Middle frontal gyrus (tissue), 1 donor: ENCODE data around the gene AGPS.

Experiments used
- DNase-seq: peaks from one replicate; pipeline ENCODE4 v3.0.0-alpha.2; 2015; ENCODE audit warnings: low spot score; ENCODE audit errors: extremely low spot score

Gene AGPS

DNA sequence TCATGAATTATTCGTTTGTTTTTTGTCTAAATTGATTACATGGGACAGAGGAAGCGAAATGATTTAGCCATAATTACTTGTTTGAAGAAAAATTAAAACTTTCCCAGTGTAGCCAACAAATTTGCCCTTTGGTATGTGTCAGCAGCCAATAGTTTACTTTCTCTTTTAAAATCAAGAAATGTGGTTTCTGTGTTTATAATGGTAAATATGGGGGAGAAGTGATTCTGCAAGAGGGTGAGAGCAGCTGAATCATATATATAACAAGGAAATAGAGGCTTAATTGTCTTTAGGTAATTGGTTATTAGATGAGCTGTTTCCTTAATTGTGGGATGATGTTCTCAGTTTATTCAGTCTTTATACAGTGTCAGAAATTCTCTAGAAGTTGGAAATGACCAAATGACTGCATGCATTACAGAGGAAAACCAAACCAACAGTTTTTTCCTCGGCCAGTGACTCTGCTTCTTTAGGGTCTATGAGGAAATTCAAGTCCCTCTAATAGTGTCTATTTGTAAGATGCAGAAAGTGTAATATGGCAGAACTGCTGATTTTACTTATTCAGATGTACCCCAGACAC is 132.9 kb downstream of the AGPS start:
- DNase-seq: no peak

DNA sequence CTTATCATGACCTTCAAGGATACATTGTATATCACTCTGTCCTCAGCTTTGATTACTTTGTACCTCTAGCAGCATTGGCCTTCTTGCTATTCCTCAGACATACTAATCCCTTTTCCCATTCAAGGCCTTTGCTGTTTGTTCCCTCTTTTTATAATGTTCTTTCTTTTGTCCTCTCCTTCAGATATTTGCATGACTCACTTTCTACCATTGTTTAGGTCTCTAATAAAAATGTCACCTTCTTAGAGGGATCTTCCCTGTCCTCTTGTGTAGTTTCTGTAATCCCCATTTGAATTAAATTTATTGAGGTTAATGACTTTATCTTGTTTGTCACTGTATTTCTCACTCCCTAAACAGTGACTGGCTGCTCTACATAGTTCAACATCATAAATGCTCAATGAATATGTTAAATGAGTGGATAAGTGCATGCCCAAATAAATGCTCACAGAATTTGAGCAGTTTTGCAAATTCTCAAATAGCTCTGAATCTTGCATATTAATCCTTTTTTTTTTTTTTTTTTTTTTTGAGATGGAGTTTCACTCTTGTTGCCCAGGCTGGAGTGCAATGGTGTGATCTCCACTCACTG is 135.9 kb downstream of the AGPS start:
- no peak for DNase-seq

DNA sequence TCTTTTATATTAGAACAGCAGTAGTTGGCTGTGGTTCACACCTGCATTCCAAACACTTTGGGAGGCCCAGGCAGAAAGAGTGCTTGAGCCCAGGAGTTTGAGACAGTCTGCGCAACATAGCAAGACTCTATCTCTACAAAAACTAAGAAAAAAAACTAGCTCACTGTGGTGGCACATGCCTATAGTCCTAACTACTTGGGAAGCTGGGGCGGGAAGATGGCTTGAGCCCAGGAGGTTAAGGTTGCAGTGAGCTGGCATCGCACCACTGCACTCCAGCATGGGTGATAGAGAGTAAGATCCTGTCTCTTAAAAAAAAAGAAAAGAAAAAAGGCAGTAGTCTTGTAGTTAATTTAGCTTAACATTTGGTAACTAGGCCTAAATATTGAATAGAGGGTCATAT is 136.6 kb downstream of the AGPS start:
- no peak for DNase-seq

DNA sequence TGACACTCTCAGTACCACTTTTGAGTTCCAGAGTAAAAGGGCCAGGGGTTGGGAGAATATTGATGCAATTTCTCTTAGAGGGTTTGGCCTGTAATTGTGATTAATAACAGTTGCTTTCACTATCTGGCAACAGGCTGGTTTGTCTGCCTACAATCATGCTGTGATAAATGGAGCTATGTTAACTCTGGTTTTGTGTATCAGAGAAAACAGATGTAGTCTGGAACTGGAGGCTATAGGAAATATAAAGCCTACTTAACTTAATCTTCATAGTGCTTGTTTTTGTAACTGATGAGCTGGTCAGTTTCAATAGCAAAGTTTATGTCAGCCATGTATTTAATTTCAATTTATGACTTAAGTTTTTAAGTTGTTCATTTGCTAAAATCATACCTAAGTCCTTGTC is 138.0 kb downstream of the AGPS start:
- no peak for DNase-seq

DNA sequence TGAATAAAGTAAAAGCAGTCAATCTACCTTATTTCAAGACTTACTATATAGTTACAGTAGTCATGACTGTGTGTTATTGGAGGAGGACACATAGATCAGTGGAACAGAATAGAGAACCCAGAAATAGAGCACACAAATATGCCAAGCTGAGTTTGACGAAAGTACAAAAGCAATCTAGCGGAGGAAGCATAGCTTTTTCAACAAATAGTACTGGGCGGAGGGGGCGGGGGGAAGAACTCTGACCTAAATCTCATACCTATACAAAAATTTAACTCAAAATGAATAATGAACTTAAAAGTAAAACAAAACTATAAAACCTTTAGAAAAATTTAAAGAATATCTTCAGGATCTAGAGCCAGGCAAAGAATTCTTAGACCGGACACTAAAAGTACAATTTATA is 139.1 kb downstream of the AGPS start:
- no peak for DNase-seq

DNA sequence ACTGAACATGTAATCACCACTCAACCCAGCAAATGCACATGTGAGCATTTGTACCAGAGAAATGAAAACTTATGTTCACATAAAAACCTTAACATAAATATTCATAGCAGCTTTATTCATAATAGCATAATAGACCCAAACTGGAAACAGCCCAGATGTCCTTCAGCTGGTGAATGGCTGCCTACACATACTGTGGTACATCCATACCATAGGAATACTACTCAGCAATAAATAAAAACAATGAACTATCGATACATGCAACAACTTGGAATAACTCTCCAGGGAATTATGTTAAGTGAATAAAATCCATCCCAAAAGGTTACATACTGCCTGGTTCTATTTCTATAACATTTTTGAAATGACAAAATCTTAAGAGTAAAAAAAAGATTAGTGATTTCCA is 140.0 kb downstream of the AGPS start:
- DNase-seq: no peak

DNA sequence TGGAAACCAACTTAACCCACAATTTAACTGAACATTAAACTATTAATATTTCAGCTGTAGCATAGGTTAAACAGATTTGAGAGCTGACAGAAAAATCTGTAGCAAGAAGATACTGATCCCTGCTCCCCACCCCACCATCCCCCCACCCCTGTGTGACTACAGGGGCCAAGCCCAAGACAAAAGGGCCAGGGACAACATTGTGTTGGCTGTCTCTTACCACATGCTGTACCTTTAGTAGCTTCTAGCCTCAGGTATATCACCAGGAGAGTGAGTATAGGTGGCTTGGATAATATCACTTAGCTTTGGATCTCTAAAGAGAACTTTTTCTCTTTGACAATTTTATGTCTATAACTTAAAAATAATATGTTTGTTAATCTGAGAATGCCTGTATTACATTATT is 140.7 kb downstream of the AGPS start:
- no peak for DNase-seq

DNA sequence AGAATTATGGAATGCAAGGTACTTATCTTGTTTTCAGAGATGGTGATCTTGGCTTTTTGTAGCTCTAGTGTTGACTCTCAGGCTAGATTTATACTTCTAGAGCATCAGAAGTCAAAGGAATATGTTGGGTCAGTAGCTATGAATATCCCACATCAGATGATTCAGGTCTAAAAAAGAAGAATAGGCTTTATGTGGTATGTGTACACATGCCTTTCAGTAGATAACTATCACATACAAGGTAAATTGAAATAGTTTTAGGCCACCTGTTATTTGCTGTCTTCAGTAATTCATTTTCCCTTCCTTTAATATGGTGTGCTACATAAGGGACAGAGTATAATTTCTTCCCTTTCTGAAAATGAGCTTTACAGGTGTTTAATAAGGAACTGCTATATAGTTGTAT is 142.4 kb downstream of the AGPS start:
- no peak for DNase-seq

DNA sequence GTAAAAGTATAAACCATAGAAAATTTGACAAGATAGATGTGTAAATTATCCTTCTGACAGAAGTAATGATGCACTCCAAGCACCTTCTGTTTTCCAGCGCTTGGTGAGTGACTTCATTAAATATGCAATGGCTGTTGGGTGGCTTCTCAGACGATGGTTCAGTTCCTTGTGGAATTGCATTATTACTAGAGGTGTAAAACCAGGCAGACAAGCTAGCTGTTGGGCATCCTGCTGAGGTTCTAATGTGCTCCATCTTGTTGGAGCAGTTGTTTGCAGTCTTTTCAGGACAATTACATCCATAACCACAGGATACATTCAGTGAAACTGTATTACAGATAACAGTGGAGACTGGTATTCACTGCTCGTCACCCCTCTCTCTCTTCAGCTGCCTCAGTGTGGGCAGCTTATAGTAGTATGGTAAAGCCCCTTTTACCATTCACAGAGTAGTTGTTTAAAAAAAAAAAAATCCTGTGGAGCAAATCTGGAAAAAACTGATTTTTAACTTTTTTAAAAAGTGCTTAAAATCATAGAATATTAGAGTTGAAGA is 143.5 kb downstream of the AGPS start:
- DNase-seq: no peak

DNA sequence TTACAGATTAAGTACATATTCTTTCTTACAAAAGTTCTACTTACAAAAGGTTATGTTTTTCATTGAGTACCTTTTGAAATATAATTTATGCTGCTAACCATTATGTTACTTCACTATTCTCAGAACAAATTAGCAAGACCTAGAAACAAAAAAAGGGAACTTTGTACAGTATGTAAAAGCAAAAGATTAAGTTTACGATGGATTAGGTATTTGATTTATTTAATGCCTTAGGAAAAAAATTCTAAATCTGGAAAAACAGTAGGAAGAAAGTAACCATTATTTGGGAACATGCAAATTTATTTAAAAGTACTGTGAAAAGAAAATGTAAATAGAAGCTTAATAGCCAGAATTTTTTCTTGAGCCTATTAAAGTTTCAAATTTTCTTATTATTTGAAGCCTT is 144.6 kb downstream of the AGPS start:
- no peak for DNase-seq

DNA sequence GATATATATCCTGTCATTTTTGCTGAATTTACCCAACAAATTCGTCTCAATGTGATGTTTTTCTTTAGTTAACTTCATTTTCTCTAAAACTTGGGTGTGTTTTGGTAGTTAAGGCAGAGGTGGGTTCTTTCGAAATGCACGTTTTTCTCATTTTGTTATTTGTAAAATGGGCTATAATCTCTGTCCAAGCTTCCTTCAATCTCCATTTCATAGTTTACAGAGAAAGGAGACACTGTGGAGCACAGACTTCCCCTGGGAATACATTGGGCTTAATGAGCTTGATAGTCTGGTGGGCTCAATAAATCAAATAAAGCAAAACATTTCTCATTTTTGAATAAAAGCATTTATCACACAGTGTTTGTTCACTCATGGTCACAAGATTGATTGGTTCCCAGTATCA is 145.1 kb downstream of the AGPS start:
- no peak for DNase-seq

DNA sequence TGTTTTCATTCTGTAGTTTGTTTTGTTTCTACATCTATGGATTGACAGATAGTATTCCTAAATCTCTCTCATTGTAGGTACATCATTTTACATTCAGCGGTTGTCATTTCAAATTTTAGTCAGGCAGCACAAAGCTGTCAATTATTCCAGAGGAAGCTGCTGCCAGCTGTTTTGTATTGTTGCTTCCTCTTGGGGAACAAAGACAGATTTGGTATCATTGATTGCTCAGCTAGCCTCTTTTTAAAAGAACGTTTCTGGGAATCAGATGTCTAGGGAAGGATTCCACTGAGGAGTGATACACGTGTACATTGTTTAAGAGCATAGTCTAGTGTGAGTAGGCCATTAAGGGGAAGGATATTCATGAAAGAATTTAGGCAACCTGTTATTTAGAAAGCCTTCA is 145.8 kb downstream of the AGPS start:
- no peak for DNase-seq

DNA sequence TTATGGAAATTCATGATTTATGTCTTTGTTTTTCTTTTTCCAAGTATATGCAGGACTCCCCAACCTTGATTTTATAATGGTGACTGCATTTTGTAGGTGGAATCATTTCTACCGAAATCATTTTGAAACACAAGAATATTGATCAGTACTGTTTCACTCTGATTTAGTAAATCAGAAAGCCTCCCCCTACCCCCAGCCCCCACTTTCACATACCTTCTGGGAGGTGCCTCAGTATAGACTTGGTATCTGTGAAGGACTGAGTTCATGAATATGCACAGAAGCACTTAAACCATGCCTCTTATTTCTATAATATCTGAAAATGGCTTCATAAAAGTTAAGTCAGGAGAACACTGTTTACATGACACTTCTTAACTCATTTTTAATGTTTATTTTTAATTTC is 147.7 kb downstream of the AGPS start:
- no peak for DNase-seq

DNA sequence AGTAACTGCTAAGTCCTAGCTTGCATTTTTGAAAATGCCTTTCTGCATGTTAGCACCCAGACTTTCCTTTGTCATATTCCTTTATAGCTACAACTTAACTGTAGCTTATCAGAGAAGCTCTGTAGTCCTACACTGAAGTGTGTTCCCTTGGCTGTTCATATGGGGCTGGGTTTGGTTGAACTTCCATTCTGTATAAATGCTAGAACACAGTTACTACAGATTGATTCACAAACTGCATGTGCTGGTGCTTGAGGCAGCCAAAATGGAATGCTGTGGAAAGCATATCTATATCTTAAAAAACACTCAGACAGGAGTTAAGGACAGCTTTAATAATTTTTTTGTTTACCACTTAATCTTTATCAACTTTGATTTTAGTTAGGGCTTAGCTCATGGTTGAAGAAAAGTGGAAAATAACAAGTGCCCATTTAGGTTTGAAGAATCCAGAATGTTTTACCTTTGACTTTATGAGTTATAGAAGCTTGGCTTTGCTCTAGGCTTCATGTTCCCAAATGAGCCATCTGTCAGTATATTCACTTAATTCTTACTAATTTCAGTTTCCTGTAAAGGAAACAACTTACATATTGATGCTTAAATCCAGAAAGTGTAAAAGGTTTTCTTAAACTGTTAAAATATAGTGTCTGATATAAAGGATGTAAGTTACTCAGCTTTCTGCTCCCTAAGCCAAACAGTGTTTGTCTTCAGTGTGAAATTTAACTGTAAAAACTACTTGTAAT is 148.9 kb downstream of the AGPS start:
- no peak for DNase-seq

DNA sequence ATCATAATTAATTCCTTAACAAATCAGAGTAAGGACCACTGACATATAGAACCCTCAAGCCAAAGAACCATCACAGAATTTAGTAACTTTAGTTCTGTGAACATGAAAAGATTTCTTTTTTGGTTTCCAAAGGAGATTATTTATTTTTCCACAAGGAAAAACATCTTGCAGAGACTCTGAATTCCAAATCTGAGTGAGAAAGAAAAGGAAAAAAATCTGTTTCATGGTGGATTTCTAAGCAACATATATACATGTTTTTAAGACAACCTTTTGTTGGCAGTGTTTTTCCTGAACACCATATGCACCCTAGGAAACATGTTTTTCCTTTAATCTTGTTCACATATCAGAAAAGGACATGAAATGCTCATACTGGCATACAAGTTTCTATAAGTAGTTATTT is 149.8 kb downstream of the AGPS start:
- DNase-seq: no peak

DNA sequence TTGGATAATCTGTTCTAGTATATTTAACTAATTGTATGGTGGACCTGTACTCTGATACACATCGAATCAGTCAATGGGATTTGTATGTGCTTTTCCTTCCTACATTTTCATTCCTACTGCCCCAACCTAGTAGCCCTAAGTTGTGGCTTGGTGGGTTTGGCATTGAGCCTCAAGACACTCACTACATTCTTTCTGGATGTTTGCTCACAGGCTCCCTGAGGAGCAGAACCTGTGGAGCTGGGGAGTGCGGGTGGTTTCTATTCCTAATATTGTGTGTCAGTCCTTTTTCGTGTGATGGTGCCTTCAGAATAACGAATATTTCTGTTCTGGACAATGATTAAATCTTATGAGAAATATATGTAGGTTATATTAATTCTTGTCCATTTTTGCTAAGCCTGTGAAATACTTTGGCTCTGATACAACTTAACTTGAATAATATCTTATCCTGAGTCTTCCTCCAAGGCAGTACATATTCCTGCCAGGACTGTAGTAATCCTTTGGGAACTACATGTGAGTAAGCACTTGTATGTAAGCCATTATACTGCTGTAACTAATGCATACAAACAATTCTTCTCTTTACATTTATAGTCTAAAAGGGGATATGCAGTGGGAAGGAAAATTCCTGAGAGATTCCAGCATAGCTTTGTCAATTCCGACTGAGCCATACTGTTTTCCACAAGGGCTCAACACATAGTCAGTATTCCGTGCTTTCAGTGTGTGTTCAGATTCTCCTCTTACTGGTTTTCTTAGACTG is 150.6 kb downstream of the AGPS start:
- DNase-seq: no peak

DNA sequence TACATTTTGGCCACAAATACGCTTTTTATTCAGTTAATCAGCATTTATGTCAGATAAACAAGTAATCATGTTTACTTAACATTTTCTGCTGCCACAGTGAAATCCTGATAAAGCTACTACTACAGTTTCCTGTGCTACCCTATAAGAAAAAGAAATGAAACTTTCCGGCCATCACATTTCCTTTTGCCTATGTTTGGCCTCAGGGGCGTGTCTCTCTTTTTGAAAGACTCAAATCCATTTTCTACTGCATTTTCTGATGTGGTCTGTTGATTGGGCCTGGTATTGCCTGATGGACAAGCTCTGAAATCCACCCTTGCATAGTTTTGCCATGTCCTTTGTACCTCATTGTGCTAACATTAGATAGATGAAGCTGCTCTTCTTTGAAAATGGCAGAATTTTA is 152.6 kb downstream of the AGPS start:
- DNase-seq: no peak

DNA sequence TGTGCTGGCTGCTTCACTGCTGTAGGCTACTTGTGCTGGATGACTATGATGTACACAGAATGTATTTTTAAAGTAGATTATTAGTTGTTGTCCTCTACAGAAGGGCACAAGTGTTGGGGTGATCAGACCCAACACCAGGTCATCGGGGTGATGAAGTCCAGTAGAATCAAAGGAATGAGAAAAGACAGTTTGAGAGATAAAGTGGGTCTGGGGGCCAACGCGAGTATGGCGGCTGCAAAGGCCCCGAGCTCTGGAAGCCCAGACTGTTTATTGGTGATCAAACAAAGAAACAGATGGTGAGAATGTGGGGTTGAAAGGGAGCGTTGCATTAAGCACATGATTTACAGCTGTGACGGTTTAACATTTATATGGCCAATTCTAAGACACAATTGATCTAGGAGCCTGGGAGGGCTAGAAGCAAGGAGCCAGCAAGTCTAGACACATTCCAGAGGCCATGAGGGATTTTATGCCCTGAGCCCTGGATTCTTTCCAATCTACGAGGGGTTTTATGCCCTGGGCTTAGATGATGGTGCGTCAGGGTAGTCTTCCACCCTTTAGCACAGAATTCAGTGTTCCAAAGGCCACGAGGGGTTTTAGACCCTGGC is 153.5 kb downstream of the AGPS start:
- DNase-seq: no peak

DNA sequence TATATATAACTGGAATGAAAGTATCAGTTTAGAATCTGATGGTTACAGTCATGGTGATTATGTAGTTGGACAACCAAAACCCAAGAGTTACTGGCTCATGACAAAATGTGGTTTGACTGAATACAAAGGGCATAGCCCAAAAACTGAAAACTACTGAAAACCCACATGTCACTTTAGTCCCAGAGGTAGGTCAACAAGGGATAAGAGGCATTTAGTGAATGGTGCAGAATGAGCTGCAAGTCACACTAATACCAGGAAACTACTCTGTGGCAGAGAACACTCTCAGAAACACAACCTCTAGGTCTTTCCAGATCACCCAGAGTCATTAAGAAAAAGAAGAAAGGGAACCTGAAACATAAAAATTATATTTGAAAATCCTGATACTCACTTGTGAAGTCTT is 154.5 kb downstream of the AGPS start:
- DNase-seq: no peak

DNA sequence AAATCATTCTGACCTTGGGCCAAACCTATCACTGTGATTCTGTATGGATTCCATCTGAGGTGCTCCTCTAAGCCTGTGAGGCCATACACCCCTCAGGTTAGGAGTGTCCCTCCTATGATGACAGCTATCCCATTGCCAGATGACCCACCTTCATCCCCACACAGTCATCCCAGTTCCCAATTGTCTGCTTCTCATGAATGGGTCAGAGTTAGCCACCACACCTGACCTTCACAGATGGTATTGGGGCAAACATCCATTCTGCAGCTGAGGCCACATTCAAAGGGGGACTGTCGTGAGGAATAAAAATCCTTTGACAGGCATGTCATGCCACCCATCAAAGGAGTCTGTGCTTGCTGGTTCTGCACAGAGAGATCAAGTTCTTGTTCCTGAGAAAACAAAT is 155.2 kb downstream of the AGPS start:
- DNase-seq: no peak

DNA sequence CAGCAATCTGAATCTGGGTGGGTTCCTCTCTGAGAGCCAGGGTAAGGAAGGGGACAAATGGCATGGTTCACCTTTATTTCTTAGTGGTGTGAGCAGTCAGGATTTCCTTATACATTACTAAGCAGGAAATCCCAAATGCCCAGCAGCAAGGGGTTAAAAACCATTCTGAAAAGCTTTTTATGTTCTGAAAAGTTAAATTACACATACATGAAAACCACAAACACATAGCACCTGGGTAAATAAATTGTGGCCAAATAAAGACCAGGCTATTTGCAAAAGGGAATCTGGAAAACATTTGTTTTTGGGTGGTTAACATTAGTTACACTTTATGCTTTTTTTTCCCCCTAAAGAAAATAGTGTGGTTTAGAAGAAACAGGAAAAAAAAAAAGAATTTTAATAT is 156.1 kb downstream of the AGPS start:
- DNase-seq: no peak

DNA sequence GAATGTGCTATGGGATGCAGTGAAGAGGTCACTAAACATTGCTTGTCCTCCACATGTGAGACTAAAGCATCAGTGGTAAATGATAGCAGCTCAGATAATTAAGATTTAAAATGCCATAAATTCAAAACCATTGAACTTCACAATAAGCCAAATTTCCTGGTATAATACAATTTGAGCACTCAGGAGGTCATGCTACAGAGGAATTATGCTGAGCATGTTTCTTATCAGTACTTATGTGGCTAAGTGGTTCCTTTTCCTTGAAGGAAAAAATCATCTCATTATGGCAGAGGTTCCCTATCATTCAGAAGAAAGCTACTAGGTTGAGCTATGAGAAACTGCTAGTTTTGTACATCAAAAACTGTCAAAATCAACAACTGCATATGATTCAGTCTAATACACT is 156.6 kb downstream of the AGPS start:
- no peak for DNase-seq
